ENCODE results near the gene STAT5A.

Gene STAT5A

GRCh38 chr17:42270170-42270535, 18.1 kb upstream of the STAT5A start:
- DNase-seq: peak; percentile 22

GRCh38 chr17:42270596-42270995, 17.7 kb upstream of the STAT5A start:
- DNase-seq: no peak

GRCh38 chr17:42271006-42271778, 17.1 kb upstream of the STAT5A start:
- DNase-seq: no peak

GRCh38 chr17:42271779-42272035, 16.6 kb upstream of the STAT5A start:
- no peak for DNase-seq

GRCh38 chr17:42272162-42272907, 16.0 kb upstream of the STAT5A start:
- no peak for DNase-seq

- DNase-seq: no peak
These were observed 14.6 kb upstream of the STAT5A start for GRCh38 chr17:42273474-42274252.

GRCh38 chr17:42274253-42274542, 14.1 kb upstream of the STAT5A start:
- DNase-seq: no peak

GRCh38 chr17:42274812-42275526, 13.3 kb upstream of the STAT5A start:
- DNase-seq: no peak

- DNase-seq: peak; percentile 50
These were observed 12.6 kb upstream of the STAT5A start for GRCh38 chr17:42275527-42276358.

- DNase-seq: peak; percentile 48
These were observed 12.0 kb upstream of the STAT5A start, which contains the start of gene STAT5B for GRCh38 chr17:42276359-42276608. Gene STAT5B (minus strand): TSS chr17:42276391. CDS start chr17:42232127, 44,264 bp downstream.

- DNase-seq: peak; percentile 85
These were observed 11.5 kb upstream of the STAT5A start for GRCh38 chr17:42276609-42277341.

- DNase-seq: no peak
These were observed 11.0 kb upstream of the STAT5A start for GRCh38 chr17:42277342-42277712.

- no peak for DNase-seq
These were observed 8.3 kb upstream of the STAT5A start for GRCh38 chr17:42279776-42280630.

- DNase-seq: no peak
These were observed 6.7 kb upstream of the STAT5A start for GRCh38 chr17:42281571-42282096.

GRCh38 chr17:42282478-42283080, 5.7 kb upstream of the STAT5A start:
- no peak for DNase-seq

- DNase-seq: no peak
These were observed 4.9 kb upstream of the STAT5A start for GRCh38 chr17:42283241-42284023.

- no peak for DNase-seq
These were observed 4.3 kb upstream of the STAT5A start for GRCh38 chr17:42284024-42284369.

GRCh38 chr17:42284566-42284965, 3.7 kb upstream of the STAT5A start:
- no peak for DNase-seq

GRCh38 chr17:42285346-42286050, 2.8 kb upstream of the STAT5A start:
- DNase-seq: no peak

Data from fibroblast of upper back skin (primary cell).